ENCODE measurements around the gene SGPP2.
"Not testable (repeated sequence)": the region's sequence is repeated elsewhere in the genome, so short reads cannot be mapped to it uniquely, and the experiment has no call there.

The SGPP2 gene, protein sequence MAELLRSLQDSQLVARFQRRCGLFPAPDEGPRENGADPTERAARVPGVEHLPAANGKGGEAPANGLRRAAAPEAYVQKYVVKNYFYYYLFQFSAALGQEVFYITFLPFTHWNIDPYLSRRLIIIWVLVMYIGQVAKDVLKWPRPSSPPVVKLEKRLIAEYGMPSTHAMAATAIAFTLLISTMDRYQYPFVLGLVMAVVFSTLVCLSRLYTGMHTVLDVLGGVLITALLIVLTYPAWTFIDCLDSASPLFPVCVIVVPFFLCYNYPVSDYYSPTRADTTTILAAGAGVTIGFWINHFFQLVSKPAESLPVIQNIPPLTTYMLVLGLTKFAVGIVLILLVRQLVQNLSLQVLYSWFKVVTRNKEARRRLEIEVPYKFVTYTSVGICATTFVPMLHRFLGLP

DNA sequence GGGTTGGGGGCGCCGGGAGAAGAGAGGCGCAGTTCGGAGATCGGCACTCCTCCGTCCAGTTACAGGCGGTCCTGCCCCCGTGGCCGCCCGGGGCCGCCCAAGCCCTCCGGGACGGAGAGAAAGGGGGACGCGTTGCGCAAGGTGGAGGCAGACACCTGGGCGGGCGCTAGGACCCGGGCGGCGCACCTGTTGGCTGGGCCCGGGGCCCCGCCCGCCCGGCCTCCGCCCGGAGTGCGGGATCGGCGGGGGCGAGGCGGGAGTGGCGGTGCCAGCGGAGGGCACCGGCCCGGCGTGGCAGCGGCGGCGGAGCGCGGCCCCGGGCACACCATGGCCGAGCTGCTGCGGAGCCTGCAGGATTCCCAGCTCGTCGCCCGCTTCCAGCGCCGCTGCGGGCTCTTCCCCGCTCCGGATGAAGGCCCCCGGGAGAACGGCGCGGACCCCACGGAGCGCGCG is at the start of gene SGPP2:
SGPP2 (plus strand) TSS at position 268 of the 453 bp plus-strand sequence; CDS start at position 328, 60 bp downstream.
- H3K4me1 Mint-ChIP-seq (ENCODE audit: low read depth) = peaks cover 52% of the 10 kb centered on the region
- H3K36me3 Mint-ChIP-seq (ENCODE audit: low read depth) = peaks cover 6% of the 10 kb centered on the region
- H3K27ac Mint-ChIP-seq = peak within 1 kb of the TSS; percentile 96
- peak within 1 kb of the TSS; percentile 91 for H3K4me3 Mint-ChIP-seq
- no peaks in the 10 kb centered on the region for H3K9me3 Mint-ChIP-seq
- H3K27me3 Mint-ChIP-seq = peaks cover 68% of the 10 kb centered on the region
- DNase-seq = peak; percentile 48

DNA sequence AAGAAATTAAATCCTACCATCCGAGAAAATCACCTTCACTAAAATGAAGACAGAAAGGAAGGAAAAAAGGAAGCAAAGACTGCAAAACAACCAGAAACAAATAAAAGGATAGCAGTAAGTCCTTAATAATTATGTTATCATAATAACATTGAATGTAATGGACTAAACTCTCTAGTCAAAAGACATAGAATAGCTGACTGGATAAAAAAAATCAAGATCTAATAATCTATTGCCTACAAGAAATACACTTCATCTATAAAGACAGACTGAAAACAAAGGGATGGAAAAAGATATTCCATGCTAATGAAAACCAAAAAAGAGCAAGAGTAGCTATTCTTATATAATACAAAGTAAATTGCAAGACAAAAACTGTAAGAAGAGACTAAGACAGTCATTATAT is 48.5 kb upstream of the SGPP2 start:
- no peaks in the 10 kb centered on the region for H3K36me3 Mint-ChIP-seq (ENCODE audit: low read depth)
- no peak overlapping the region for H3K4me3 Mint-ChIP-seq
- H3K27me3 Mint-ChIP-seq = peaks cover 20% of the 10 kb centered on the region
- H3K27ac Mint-ChIP-seq = no peak overlapping the region
- H3K9me3 Mint-ChIP-seq = peaks cover 6% of the 10 kb centered on the region
- DNase-seq = no peak
- no peaks in the 10 kb centered on the region for H3K4me1 Mint-ChIP-seq (ENCODE audit: low read depth)

DNA sequence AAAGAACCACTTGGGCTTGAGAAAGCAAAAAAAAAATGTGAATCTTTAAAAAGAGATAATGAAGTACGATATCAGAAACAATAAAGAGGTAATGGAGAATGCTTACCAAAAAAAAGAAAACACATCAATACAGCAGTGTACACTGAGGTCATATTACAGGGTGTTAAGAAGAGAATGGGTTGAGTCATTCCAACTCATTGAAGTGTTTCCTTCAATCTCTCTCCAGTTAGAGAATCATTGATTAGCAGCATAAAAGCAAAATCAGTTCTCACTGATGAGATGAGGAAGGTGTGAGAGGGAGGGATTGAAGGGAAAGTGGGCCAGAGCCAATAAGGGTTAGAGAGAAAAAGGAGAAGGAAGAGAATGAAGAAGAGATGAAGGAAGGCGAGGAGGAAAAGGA is 43.9 kb upstream of the SGPP2 start:
- Mint-ChIP-seq H3K27ac (no peak overlapping the region), H3K36me3 (ENCODE audit: low read depth) (no peaks in the 10 kb centered on the region), H3K4me3 (no peak overlapping the region), H3K9me3 (no peaks in the 10 kb centered on the region), H3K27me3 (peaks cover 5% of the 10 kb centered on the region), H3K4me1 (ENCODE audit: low read depth) (no peaks in the 10 kb centered on the region)
- DNase-seq = no peak

DNA sequence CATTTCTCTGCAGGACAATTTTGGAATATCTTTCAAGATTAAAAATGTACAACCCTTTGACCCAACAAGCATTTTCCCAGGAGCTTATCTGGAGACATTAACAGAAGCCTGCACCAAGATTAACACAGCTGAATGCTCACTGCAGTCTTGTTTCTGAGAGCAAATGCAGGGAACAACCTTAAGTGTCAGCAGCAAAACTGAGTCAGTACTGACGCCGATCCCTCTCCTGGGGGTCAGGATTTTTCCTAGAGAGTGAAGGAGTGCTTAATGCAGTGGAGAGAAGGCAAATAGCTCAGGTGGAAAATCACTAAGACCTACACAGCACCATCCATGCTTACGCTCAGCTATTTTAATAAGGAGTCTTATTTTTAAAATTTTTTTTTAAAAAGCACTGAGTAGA is 42.8 kb upstream of the SGPP2 start:
- Mint-ChIP-seq H3K27ac (no peak overlapping the region), H3K9me3 (no peaks in the 10 kb centered on the region), H3K27me3 (peaks cover 5% of the 10 kb centered on the region), H3K4me1 (ENCODE audit: low read depth) (no peaks in the 10 kb centered on the region), H3K36me3 (ENCODE audit: low read depth) (no peaks in the 10 kb centered on the region), H3K4me3 (no peak overlapping the region)
- no peak for DNase-seq

DNA sequence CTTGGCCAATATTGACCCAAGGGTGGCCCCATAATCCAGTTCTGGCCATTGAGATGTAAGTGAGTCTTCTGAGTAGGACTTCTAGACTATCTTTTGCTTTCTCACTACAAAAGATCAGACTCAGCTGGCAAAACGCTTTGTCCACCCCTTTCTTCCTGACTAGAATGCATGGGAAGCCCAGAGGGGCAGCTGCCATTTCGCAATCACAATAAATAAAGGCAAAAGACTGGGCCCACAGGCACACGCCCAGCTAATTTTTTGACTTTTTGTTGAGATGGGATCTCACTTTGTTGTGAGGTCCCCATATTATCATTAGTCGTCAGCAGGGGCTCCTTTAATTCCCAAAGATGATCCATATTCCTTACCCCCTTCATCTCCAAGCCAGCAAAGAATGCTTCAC is 41.1 kb upstream of the SGPP2 start:
- Mint-ChIP-seq H3K4me3 (no peak overlapping the region), H3K27ac (no peak overlapping the region), H3K4me1 (ENCODE audit: low read depth) (no peaks in the 10 kb centered on the region), H3K36me3 (ENCODE audit: low read depth) (no peaks in the 10 kb centered on the region), H3K27me3 (peaks cover 4% of the 10 kb centered on the region), H3K9me3 (no peaks in the 10 kb centered on the region)
- DNase-seq = no peak

DNA sequence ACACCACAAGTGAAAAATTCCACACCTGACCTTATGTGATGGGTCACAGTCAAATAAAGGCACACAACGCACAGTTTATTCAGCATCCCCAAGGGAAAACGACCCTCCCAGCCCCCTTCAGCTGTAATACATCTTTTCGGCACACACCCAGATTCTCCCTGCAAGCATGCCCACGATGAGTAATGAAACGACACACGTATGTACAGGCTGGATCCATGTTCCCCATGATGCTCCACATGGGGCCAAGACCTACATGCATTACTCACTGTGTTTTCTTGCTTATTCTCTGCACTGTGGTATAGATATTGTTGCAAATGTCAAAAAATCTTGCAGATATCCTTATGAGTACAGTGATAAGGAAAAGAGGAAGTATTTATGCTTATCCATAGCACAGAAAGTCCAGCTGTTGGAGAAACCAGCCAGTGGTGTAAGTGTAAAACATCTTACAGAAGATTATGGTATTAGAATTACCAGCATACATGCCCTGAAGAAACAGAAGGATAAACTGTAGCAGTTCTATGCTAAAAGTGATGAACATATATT is 32.5 kb upstream of the SGPP2 start:
- no peaks in the 10 kb centered on the region for H3K4me1 Mint-ChIP-seq (ENCODE audit: low read depth)
- no peaks in the 10 kb centered on the region for H3K36me3 Mint-ChIP-seq (ENCODE audit: low read depth)
- H3K27ac Mint-ChIP-seq = no peak overlapping the region
- H3K4me3 Mint-ChIP-seq = no peak overlapping the region
- peaks cover 8% of the 10 kb centered on the region for H3K27me3 Mint-ChIP-seq
- no peaks in the 10 kb centered on the region for H3K9me3 Mint-ChIP-seq
- DNase-seq = no peak

DNA sequence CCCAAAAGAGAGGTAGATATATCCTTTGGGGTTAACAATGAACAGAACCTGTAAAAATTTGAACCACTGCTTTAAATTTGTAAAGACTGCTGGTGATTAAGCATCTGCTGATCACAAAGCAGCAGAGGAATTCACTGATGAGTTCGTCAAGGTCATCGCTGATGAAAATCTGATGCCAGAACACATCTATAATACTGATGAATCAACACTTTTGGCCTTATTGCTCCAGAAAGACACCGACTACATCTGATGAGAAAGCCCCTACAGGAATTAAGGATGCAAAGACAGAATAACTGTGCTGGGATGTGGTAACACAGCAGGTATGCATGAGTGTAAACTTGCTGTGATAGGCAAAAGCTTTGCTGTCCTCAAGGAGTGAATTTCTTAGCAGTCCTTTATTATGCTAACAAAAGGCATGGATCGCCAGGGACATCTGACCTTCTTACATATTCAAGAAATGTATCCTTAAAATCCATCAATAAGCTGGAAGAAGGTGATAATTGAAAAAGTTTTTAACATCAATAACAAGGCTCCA is 30.5 kb upstream of the SGPP2 start:
- Mint-ChIP-seq H3K27ac (no peak overlapping the region), H3K27me3 (peaks cover 4% of the 10 kb centered on the region), H3K36me3 (ENCODE audit: low read depth) (no peaks in the 10 kb centered on the region), H3K4me3 (no peak overlapping the region), H3K4me1 (ENCODE audit: low read depth) (no peaks in the 10 kb centered on the region), H3K9me3 (no peaks in the 10 kb centered on the region)
- DNase-seq = no peak

DNA sequence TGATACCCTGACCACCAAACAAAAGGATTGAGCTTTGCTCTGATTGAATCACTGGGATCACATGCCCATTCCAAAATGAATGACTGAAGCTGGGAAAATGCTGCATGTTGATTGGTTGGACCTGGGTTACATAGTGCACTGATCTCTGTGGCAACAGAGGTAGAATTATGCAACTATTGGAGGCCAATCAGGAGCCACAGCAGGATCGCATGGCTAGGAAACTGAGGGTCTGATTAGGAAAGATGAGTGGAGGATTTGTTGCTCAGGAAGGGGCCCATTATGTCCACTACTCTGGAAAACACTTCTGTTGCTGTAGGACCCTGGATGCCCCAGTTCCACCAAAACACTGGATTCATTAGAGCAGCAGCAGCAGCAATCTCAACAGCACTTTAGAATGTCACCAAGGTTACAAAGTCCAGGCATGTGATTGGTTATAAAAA is 25.9 kb upstream of the SGPP2 start:
- H3K9me3 Mint-ChIP-seq = peaks cover 2% of the 10 kb centered on the region
- H3K4me3 Mint-ChIP-seq = no peak overlapping the region
- no peak for DNase-seq
- H3K4me1 Mint-ChIP-seq (ENCODE audit: low read depth) = no peaks in the 10 kb centered on the region
- no peak overlapping the region for H3K27ac Mint-ChIP-seq
- no peaks in the 10 kb centered on the region for H3K27me3 Mint-ChIP-seq
- no peaks in the 10 kb centered on the region for H3K36me3 Mint-ChIP-seq (ENCODE audit: low read depth)

DNA sequence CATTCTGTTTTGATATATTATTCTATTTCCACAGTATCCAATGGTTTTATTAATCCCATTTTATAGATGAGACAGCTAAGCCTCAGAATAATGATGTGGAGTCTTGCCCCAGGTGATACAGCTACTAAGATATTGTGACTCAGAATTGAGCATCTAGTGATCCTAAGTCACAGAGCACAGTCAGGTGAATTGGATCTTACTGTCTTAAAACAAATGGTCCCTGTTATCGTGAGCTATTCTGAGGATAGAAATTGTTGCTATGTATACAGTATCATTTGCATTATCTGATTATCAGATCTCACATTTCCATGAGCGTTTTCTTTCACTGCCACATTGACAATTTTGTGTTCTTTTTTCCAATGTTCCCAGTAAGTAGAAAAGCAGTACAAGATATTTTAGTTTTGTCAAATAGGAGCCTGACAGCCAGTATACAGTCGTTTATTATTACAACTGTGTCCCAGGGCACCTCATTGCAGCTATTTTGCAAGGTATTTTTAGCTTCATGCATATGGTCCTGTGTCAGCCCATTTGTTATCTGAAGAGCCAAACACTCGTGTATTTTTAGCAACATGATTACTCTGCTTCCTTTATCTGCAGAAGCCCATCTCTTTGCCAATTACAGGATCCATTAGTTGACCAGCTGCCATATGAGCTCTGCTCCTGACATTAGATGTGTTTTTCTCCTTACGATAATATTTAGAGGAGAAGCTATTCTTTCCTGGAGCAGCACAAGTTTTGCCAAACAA is 25.1 kb upstream of the SGPP2 start:
- Mint-ChIP-seq H3K4me1 (ENCODE audit: low read depth) (no peaks in the 10 kb centered on the region), H3K27ac (no peak overlapping the region), H3K9me3 (peaks cover 4% of the 10 kb centered on the region), H3K4me3 (no peak overlapping the region), H3K27me3 (no peaks in the 10 kb centered on the region), H3K36me3 (ENCODE audit: low read depth) (no peaks in the 10 kb centered on the region)
- DNase-seq = no peak

DNA sequence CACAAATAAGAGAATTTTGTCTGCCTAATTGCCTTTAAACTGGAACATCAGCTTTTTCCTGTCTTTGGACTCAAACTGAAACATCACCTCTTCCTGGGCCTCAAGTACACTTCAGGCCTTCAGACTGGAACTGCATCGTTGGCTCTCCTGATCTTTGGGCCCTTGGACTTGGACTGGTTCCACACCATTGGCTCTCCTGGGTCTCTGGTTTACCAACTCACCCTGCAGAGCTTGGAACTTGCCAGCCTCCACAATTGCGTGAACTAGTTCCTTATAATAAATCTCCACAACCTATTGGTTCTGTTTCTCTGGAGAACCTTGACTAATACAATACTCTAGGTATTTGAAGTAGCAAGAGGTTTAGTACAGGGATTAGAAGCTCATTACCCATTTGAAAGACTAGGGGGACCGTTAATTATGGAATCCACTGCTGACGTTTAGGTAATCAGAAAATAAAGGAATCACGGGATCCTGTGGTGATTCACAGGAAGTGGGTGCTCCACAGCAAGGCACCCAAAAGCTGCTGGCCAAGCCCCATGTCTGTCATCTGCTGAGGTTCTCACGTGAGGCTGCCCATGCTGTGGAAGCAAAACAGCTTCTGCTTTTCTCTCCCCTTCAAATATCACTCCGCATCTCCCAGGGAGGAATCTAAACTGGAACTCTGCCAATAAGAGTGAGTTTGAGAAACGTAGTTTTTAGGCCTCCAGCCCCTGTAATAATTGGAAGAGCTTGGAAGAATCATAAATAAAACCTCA is 20.0 kb upstream of the SGPP2 start:
- Mint-ChIP-seq H3K27ac (no peak overlapping the region), H3K4me3 (no peak overlapping the region), H3K9me3 (peaks cover 5% of the 10 kb centered on the region), H3K27me3 (no peaks in the 10 kb centered on the region), H3K4me1 (ENCODE audit: low read depth) (no peaks in the 10 kb centered on the region), H3K36me3 (ENCODE audit: low read depth) (no peaks in the 10 kb centered on the region)
- no peak for DNase-seq

DNA sequence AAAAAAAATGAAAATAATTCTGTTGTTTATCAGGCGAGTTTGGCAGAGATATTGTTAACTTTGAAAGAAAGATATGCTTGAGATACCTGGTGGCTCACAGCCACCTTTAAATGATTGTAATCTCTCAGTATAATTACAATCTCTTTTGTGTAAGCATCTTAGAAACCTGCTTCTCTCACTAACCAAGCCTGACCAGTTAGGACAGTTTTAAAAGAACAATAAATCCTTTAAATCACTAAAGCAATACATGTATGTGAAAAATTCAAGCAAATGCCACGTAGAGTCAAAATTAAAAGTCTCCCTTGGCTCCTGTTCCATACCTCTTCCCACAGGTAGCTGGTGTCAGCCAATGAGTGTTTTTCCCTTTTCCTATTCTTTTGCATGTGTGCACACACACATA is 15.7 kb upstream of the SGPP2 start:
- no peaks in the 10 kb centered on the region for H3K27me3 Mint-ChIP-seq
- H3K27ac Mint-ChIP-seq = no peak overlapping the region

DNA sequence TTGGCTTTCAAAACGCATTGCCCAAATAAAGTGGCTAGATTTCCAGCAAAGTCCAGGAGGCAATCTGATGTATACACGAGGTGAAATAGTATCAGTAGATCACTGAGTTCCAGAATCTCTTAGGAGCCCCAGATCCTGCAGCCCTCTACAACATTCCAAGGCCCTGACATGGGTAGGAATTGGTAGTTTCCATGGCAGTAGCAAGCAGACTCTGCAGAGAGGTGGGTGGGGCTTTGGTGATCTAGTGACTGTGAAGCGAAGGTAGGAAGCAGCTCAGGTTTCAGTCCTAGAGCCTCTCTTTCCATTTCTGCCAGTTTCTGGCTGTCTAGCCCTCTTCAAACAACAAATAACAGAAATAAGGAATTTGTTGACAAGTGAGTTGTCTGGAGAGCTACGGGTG is 13.8 kb upstream of the SGPP2 start:
- no peaks in the 10 kb centered on the region for H3K27me3 Mint-ChIP-seq
- DNase-seq = no peak
- peaks cover 7% of the 10 kb centered on the region for H3K9me3 Mint-ChIP-seq
- H3K4me1 Mint-ChIP-seq (ENCODE audit: low read depth) = no peaks in the 10 kb centered on the region
- H3K4me3 Mint-ChIP-seq = no peak overlapping the region
- H3K36me3 Mint-ChIP-seq (ENCODE audit: low read depth) = peaks cover 3% of the 10 kb centered on the region
- H3K27ac Mint-ChIP-seq = no peak overlapping the region

More for the DNA sequence above, 15.7 kb upstream of the SGPP2 start:
- peaks cover 3% of the 10 kb centered on the region for H3K36me3 Mint-ChIP-seq (ENCODE audit: low read depth)
- DNase-seq = no peak
- H3K4me3 Mint-ChIP-seq = no peak overlapping the region
- H3K9me3 Mint-ChIP-seq = peaks cover 9% of the 10 kb centered on the region
- H3K4me1 Mint-ChIP-seq (ENCODE audit: low read depth) = no peaks in the 10 kb centered on the region

DNA sequence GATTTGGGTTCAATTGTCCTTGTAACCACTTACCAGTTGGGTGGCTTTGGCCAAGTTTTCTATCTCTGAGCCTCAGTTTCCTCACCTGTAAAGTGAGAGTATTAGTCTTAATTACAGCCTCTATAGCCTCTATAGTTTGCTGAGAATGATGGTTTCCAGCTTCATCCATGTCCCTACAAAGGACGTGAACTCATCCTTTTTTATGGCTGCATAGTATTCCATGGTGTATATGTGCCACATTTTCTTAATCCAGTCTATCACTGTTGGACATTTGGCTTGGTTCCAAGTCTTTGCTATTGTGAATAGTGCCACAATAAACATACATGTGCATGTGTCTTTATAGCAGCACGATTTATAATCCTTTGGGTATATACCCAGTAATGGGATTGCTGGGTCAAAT is 12.0 kb upstream of the SGPP2 start:
- H3K9me3 Mint-ChIP-seq; DNase-seq; H3K27ac Mint-ChIP-seq; H3K4me1 Mint-ChIP-seq (ENCODE audit: low read depth); H3K4me3 Mint-ChIP-seq; H3K36me3 Mint-ChIP-seq (ENCODE audit: low read depth); H3K27me3 Mint-ChIP-seq: not testable (repeated sequence)

DNA sequence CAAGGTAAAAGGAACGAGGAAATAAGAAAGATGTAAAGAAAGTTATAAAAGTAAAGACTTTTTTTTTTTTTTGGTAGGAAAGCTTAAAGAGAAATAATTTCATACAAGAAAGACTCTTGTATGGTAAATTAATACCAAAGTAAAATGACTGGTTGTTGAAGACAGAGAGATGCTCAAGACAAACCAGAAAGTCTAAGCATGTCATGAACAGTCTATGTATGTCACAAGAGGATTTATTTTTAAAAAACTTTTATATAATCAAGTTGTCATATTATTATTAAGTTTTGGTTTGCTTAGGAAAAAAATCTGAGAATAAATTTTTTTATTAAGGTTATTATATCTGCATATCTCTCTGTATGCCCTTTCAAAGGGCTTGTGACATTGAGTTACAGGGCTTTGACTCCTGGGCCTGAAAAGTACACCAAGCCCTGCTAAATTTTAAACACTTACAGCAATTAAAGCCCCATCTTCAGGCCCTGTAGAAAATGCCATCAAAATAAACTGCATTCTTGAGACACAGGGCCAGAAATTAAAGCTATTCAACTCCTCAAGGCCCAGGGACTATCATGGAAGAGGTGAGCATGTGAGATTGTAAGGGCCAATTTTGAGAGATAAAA is 10.9 kb upstream of the SGPP2 start:
- Mint-ChIP-seq H3K36me3 (ENCODE audit: low read depth) (peaks cover 3% of the 10 kb centered on the region), H3K9me3 (peaks cover 7% of the 10 kb centered on the region), H3K27me3 (no peaks in the 10 kb centered on the region), H3K4me3 (no peak overlapping the region), H3K4me1 (ENCODE audit: low read depth) (no peaks in the 10 kb centered on the region), H3K27ac (no peak overlapping the region)
- no peak for DNase-seq

Measured in activated T-cell treated with anti-CD3 and anti-CD28 coated beads, Interleukin-2, amount 50 U/mL, for 24 hours (primary cell).